Adrenal gland (tissue), 12 donors: ENCODE measurements around the gene STARD9. TPM values are rescaled to one million over a fixed set of nuclear protein-coding genes. Genes with fewer than 3 reads are reported as not detected.
"Not testable (repeated sequence)": the region's sequence is repeated elsewhere in the genome, so short reads cannot be mapped to it uniquely, and the experiment has no call there.

Source experiments
- DNase-seq, 7 donors: peaks; one replicate each; pipeline ENCODE4 v3.0.0-alpha.2; 2019 to 2020
- H3K27ac ChIP-seq, 5 donors: fragments of 200-600 bp; sonication (generic) in 4 of 5; 1 replicate in 3 of 5; 2 replicates in 2 of 5; pipeline versions ENCODE4 v1.5.1 to v1.8.0; 2016 to 2020; ENCODE audit warnings: mild to moderate bottlenecking in 1 of 5
- H3K27me3 ChIP-seq: fragments of 200-600 bp; 2 replicates; pipeline ENCODE4 v1.8.0; 2021
- H3K36me3 ChIP-seq, 2 donors: fragments of 200-600 bp; replicated peaks in 1 of 2; 1 replicate in 1 of 2; 2 replicates in 1 of 2; pipeline versions ENCODE4 v1.5.1 to v1.8.0; 2018 to 2022
- H3K4me1 ChIP-seq, 2 donors: fragments of 200-600 bp; replicated peaks in 1 of 2; 1 replicate in 1 of 2; 2 replicates in 1 of 2; pipeline versions ENCODE4 v1.5.1 to v1.8.0; 2018 to 2021
- H3K4me3 ChIP-seq, 4 donors: fragments of 200-600 bp; sonication (generic) in 3 of 4; one replicate each; pipeline ENCODE4 v1.5.1; 2016 to 2018
- H3K9me3 ChIP-seq, 3 donors: fragments of 200-600 bp; sonication (generic) in 1 of 3; replicated peaks in 1 of 3; 1 replicate in 2 of 3; 2 replicates in 1 of 3; pipeline versions ENCODE4 v1.5.1 to v1.8.0; 2016 to 2021
- CTCF ChIP-seq, 6 experiments: fragments of 450-650 bp in 4 of 6; fragments of 200-600 bp in 2 of 6; sonication (generic) in 1 of 6; IDR thresholded peaks; 1 replicate in 5 of 6; 2 replicates in 1 of 6; pipeline versions ENCODE4 v1.5.1 to v1.8.0; 2016 to 2021; ENCODE audit warnings: antibody characterized with exemption in 6 of 6, mild to moderate bottlenecking in 2 of 6, moderate library complexity in 1 of 6
- POLR2A ChIP-seq, 2 donors: fragments of 450-650 bp; IDR thresholded peaks; one replicate each; pipeline ENCODE4 v1.6.1; 2017; ENCODE audit warnings: antibody characterized with exemption in 2 of 2, mild to moderate bottlenecking in 2 of 2, moderate library complexity in 1 of 2
- WGBS, 4 donors: extraction: QIAGEN DNeasy Blood & Tissue Kit in 2 of 4; methylation state at CpG; one replicate each; pipeline versions ENCODE4 v1.1.5 to v1.1.7; 2013 to 2017; 5-methylcytosine and 5-hydroxymethylcytosine counted together
- intact Hi-C, 2 donors: fragments of 100-400 bp; cut with DNase I; formaldehyde crosslinking; loops; one replicate each; pipeline versions ENCODE4 v1.14.1 to v1.15.0; 2022 to 2023
- polyA plus RNA-seq, 3 donors: library from polyadenylated mRNA; stranded (reverse); fragments of 200-250 nt in 2 of 3; fragments of 350-450 nt in 1 of 3; fragmentation: Illumina TruSeq in 1 of 3; extraction: RNeasy Lipid Tissue Mini Kit (QIAGEN cat#74804) in 1 of 3; gene quantifications; one replicate each; pipeline ENCODE4 v1.2.3, GENCODE V29; 2013 to 2014
- total RNA-seq, 9 donors: library from RNA; depleted of rRNA in 4 of 9; stranded (reverse); fragments of >200 nt in 4 of 9; fragments of 120-200 nt in 1 of 9; fragmentation: NEBNext Ultra II Directional in 1 of 9; extraction: Animal tissue kit (Norgen Biotek cat#: 25700) in 1 of 9; gene quantifications; one replicate each; pipeline versions ENCODE4 v1.1.0 to v1.2.4, GENCODE V29; 2013 to 2023
- donor health status: healthy with polysubstance abuse.
- donor health status: Bipolar disorder and iron deficiency.
- donor health status: DM: yes; HTN: yes; CAD: no.
- donor health status: DM: no; HTN: no; CAD: no.
- donor health status: DM: no; HTN: no; CAD: no.
- donor health status: DM: yes; HTN: yes; CAD: no.

STARD9 gene
- total and polyA plus RNA-seq, 12 donors: 0.71 to 8.7 (median 3.5) TPM

- Histone ChIP-seq H3K4me3 (no peak overlapping the region), H3K27me3 (no peaks in the 10 kb centered on the region), H3K36me3 (peaks cover 0 to 18% of the 10 kb centered on the region in 2 donors), H3K9me3 (peaks cover 0 to 8% (median 6%) of the 10 kb centered on the region in 3 donors), H3K27ac (no peak overlapping the region), H3K4me1 (no peaks in the 10 kb centered on the region)
- 96 to 100% (median 98%) methylated on average over 2 of the region's 2 CpGs for WGBS, 4 donors
- intact Hi-C loops: no loop called here
- DNase-seq: no peak
- no peak for TF ChIP-seq CTCF (IDR thresholded peaks at IDR 0.05)
- TF ChIP-seq POLR2A (IDR thresholded peaks at IDR 0.05): no peak
These were observed 174.9 kb downstream of the STARD9 start for GRCh38 chr15:42750306-42750705.

GRCh38 chr15:42759093-42759492 lies 183.7 kb downstream of the STARD9 start:
- intact Hi-C loops: no loop called here
- Histone ChIP-seq H3K9me3 (peaks cover 0 to 11% (median 8%) of the 10 kb centered on the region in 3 donors), H3K36me3 (no peaks in the 10 kb centered on the region), H3K27me3 (no peaks in the 10 kb centered on the region), H3K27ac (no peak overlapping the region), H3K4me3 (no peak overlapping the region), H3K4me1 (no peaks in the 10 kb centered on the region)
- no peak for DNase-seq
- TF ChIP-seq POLR2A (IDR thresholded peaks at IDR 0.05) (no peak), CTCF (IDR thresholded peaks at IDR 0.05) (no peak)
- WGBS, 4 donors: 98 to 100% methylated on average over 2 of the region's 2 CpGs; no CpG with 5 or more reads in 2 of the 4 donors

- DNase-seq: no peak
- no peak overlapping the region for H3K27ac ChIP-seq
- H3K36me3 ChIP-seq: no peaks in the 10 kb centered on the region
- peaks cover 0 to 11% (median 8%) of the 10 kb centered on the region in 3 donors for H3K9me3 ChIP-seq
- intact Hi-C loops: no loop called here
- H3K27me3 ChIP-seq: no peaks in the 10 kb centered on the region
- TF ChIP-seq POLR2A (IDR thresholded peaks at IDR 0.05): no peak
- TF ChIP-seq CTCF (IDR thresholded peaks at IDR 0.05): no peak
- no peak overlapping the region for H3K4me3 ChIP-seq
- H3K4me1 ChIP-seq: no peaks in the 10 kb centered on the region
- WGBS, 4 donors: 93 to 96% (median 95%) methylated on average over 1 of the region's 1 CpG
These were observed 185.4 kb downstream of the STARD9 start for GRCh38 chr15:42760759-42761158.

- H3K27ac ChIP-seq, H3K4me1 ChIP-seq, intact Hi-C loops, H3K27me3 ChIP-seq, DNase-seq, H3K36me3 ChIP-seq, H3K4me3 ChIP-seq: not testable (repeated sequence)
- peaks cover 0 to 11% (median 8%) of the 10 kb centered on the region in 3 donors for H3K9me3 ChIP-seq
- WGBS, 4 donors: 82 to 100% (median 95%) methylated on average over 2 of the region's 2 CpGs
These were observed 186.4 kb downstream of the STARD9 start for GRCh38 chr15:42761813-42762212.

GRCh38 chr15:42764154-42764731 lies 188.8 kb downstream of the STARD9 start:
- WGBS, 4 donors: 91 to 94% (median 93%) methylated on average over 6 to 16 of the region's 16 CpGs
- H3K27me3 ChIP-seq, DNase-seq, H3K27ac ChIP-seq, intact Hi-C loops, H3K4me3 ChIP-seq, H3K4me1 ChIP-seq, H3K36me3 ChIP-seq: not testable (repeated sequence)
- H3K9me3 ChIP-seq: peaks cover 0 to 11% (median 8%) of the 10 kb centered on the region in 3 donors

GRCh38 chr15:42766109-42766508 lies 190.7 kb downstream of the STARD9 start:
- H3K27me3 ChIP-seq, H3K4me1 ChIP-seq, H3K4me3 ChIP-seq, H3K9me3 ChIP-seq, intact Hi-C loops, H3K27ac ChIP-seq, H3K36me3 ChIP-seq, DNase-seq: not testable (repeated sequence)
- 73 to 100% (median 97%) methylated on average over 4 of the region's 4 CpGs for WGBS, 4 donors
